DND-41 (cell line): ENCODE data around the gene HDAC11.
A peak's percentile ranks its signal among the peaks of the same experiment; 100 is the strongest.
"Not testable (repeated sequence)": the region's sequence is repeated elsewhere in the genome, so short reads cannot be mapped to it uniquely, and the experiment has no call there.

Experiments used
- ATAC-seq: fragments of 200-7000 bp; cut with Tn5 transposase; 3 replicates; pipeline ENCODE4 v1.9.1; 2021; ENCODE audit warnings: low read depth; ENCODE audit not compliant: insufficient read depth
- DNase-seq: peaks from one replicate; pipeline ENCODE4 v3.0.0-alpha.2; 2020
- H2AFZ ChIP-seq: 2 replicates; pipeline ENCODE4 v1.6.0; 2012; ENCODE audit warnings: low read depth, low read length
- H3K27ac ChIP-seq: 2 replicates; pipeline ENCODE4 v1.5.1; 2012; ENCODE audit warnings: low read length, inconsistent platforms
- H3K27me3 ChIP-seq: fragments of 200-600 bp; sonication (generic); 2 replicates; pipeline ENCODE4 v1.6.0; 2012; ENCODE audit warnings: low read length, mild to moderate bottlenecking, inconsistent platforms; ENCODE audit not compliant: insufficient read depth, poor library complexity
- H3K36me3 ChIP-seq: 2 replicates; pipeline ENCODE4 v1.5.1; 2012; ENCODE audit warnings: low read length, inconsistent platforms; ENCODE audit not compliant: insufficient read depth
- H3K4me1 ChIP-seq: 2 replicates; pipeline ENCODE4 v1.5.1; 2012; ENCODE audit warnings: mild to moderate bottlenecking, low read length; ENCODE audit not compliant: insufficient read depth
- H3K4me2 ChIP-seq: 2 replicates; pipeline ENCODE4 v1.6.0; 2012; ENCODE audit warnings: mild to moderate bottlenecking, moderate library complexity, low read length, inconsistent platforms; ENCODE audit not compliant: insufficient read depth
- H3K4me3 ChIP-seq, 2 experiments: fragments of 200-600 bp in 1 of 2; shearing (Covaris generic) in 1 of 2; 2 replicates each; pipeline ENCODE4 v1.5.1; 2012 to 2016; ENCODE audit warnings: inconsistent platforms in 2 of 2, low read length in 2 of 2, mild to moderate bottlenecking in 2 of 2, low read depth in 1 of 2, moderate library complexity in 1 of 2
- H3K79me2 ChIP-seq: 2 replicates; pipeline ENCODE4 v1.6.0; 2012; ENCODE audit warnings: low read length, inconsistent platforms; ENCODE audit not compliant: insufficient read depth
- H3K9ac ChIP-seq: 2 replicates; pipeline ENCODE4 v1.6.0; 2012; ENCODE audit warnings: low read depth, mild to moderate bottlenecking, inconsistent platforms, low read length, moderate library complexity
- H3K9me3 ChIP-seq: 2 replicates; pipeline ENCODE4 v1.5.1; 2012; ENCODE audit warnings: low read length, moderate library complexity, mild to moderate bottlenecking, inconsistent platforms; ENCODE audit not compliant: insufficient read depth, severe bottlenecking
- H4K20me1 ChIP-seq: 2 replicates; pipeline ENCODE4 v1.6.0; 2012; ENCODE audit warnings: low read length; ENCODE audit not compliant: insufficient read depth
- EZH2 ChIP-seq: IDR thresholded peaks from 3 replicates; pipeline ENCODE4 v1.6.1; 2012; ENCODE audit warnings: borderline replicate concordance, low read depth, mild to moderate bottlenecking, moderate library complexity, low read length, inconsistent platforms; ENCODE audit not compliant: severe bottlenecking
- TF ChIP-seq, protein P1 (sequence below): IDR thresholded peaks from 2 replicates; pipeline ENCODE4 v1.5.1; 2012; ENCODE audit warnings: borderline replicate concordance, low read length, moderate library complexity, mild to moderate bottlenecking; ENCODE audit not compliant: poor library complexity, severe bottlenecking; ENCODE audit errors: extremely low read depth

HDAC11 gene

DNA sequence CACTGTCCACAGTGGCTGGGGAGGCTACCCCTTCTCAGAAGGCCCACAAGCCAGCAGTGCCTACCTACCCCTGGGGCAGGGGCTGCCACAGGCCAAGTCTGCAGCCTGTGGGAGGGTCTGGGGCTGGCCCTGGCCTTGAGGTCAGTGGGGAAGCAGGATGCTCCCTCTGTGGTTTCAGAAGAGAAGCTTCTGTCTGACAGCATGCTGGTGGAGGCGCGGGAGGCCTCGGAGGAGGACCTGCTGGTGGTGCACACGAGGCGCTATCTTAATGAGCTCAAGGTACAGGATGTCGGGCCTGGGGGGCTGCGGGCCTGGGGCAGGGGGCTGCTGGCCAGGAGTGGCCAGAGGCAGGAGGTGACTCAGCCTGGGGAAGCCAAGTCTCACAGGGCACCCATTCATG is 3.2 kb downstream of the HDAC11 start:
- no peak for TF ChIP-seq EZH2
- TF ChIP-seq, protein P1, sequence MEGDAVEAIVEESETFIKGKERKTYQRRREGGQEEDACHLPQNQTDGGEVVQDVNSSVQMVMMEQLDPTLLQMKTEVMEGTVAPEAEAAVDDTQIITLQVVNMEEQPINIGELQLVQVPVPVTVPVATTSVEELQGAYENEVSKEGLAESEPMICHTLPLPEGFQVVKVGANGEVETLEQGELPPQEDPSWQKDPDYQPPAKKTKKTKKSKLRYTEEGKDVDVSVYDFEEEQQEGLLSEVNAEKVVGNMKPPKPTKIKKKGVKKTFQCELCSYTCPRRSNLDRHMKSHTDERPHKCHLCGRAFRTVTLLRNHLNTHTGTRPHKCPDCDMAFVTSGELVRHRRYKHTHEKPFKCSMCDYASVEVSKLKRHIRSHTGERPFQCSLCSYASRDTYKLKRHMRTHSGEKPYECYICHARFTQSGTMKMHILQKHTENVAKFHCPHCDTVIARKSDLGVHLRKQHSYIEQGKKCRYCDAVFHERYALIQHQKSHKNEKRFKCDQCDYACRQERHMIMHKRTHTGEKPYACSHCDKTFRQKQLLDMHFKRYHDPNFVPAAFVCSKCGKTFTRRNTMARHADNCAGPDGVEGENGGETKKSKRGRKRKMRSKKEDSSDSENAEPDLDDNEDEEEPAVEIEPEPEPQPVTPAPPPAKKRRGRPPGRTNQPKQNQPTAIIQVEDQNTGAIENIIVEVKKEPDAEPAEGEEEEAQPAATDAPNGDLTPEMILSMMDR: no peak
- H3K79me2 ChIP-seq: no peaks in the 10 kb centered on the region
- no peak for ATAC-seq

DNA sequence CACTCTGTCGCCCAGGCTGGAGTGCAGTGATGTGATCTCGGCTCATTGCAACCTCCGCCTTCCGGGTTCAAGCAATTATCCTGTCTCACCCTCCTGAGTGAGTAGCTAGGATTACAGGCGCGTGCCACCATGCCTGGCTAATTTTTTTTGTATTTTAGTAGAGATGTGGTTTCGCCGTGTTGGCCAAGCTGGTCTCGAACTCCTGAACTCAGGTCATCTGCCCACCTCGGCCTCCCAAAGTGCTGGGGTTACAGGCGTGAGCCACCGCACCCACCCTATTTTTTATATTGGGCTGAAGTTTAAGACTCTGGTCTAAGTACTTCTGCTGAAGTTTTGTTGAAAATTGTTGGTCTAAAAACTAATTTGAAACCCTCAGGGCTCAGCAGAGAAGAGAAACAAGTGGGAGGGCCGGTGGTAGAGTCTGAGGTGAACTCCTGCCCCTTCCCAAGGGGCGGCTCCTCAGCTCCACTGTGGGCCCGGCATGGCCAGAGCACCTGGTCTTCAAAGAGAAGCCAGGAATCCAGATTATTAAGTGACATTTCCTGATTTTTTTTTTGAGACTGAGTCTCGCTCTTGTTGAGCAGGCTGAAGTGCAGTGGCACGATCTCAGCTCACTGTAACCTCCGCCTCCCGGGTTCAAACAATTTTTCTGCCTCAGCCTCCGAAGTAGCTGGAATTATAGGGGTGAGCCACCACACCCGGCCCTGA is 4.0 kb downstream of the HDAC11 start:
- Histone ChIP-seq H3K4me3 (no peak overlapping the region), H3K79me2 (no peaks in the 10 kb centered on the region), H3K4me2 (no peak overlapping the region), H3K27ac (no peak overlapping the region), H3K36me3 (no peaks in the 10 kb centered on the region), H3K9me3 (no peaks in the 10 kb centered on the region), H3K9ac (no peak overlapping the region), H3K4me1 (peaks cover 28% of the 10 kb centered on the region), H2AFZ (no peak overlapping the region), H3K27me3 (no peaks in the 10 kb centered on the region), H4K20me1 (no peaks in the 10 kb centered on the region)
- ATAC-seq: no peak
- no peak for DNase-seq
- TF ChIP-seq, protein P1: no peak
- no peak for TF ChIP-seq EZH2

More for the DNA sequence above, 3.2 kb downstream of the HDAC11 start:
- Histone ChIP-seq H3K9ac (no peak overlapping the region), H4K20me1 (no peaks in the 10 kb centered on the region), H3K27ac (no peak overlapping the region), H3K27me3 (no peaks in the 10 kb centered on the region), H3K4me3 (no peak overlapping the region), H3K4me2 (no peak overlapping the region), H3K36me3 (no peaks in the 10 kb centered on the region), H2AFZ (no peak overlapping the region), H3K9me3 (no peaks in the 10 kb centered on the region), H3K4me1 (peaks cover 32% of the 10 kb centered on the region)
- DNase-seq: no peak

DNA sequence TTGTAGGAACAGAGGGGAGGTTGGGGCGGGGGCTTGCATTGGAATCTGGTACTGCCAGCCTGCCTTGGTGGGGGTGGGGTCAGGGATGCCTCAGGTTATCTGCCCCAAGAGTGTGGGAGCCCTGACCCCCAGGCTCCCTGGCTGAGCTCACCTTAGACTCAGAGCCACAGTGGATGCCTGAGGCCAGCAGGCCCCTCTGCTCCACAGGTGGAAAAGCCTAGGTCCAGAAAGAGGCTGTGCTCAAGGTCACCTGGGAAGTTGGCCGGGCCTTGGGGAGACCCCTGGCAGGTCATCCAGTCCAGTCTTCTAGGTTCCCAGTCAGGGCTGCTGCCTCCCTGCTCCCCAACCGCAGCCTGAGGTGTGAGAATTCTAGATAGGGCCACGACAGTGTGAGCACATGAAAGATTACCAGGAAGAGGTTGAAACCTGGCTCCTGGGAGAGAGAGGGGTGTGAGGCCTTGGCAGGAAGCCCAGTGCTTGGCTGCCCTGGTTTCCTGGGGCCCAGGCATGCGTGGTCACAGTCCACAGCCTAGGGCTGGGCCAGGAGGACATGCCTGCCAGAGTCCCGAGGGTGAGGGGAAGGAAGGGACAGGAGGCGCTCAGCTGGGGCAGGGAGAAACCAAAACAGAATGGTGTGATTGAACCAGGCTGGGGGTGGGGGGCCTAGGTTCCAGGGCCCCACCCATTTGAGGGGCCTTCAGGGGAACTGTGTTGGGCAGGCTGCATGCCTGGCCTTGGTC is 4.9 kb downstream of the HDAC11 start:
- Histone ChIP-seq H3K4me2 (no peak overlapping the region), H3K27me3 (no peaks in the 10 kb centered on the region), H3K9ac (no peak overlapping the region), H4K20me1 (no peaks in the 10 kb centered on the region), H3K9me3 (no peaks in the 10 kb centered on the region), H3K79me2 (no peaks in the 10 kb centered on the region), H2AFZ (no peak overlapping the region), H3K4me3 (no peak overlapping the region), H3K27ac (peak overlapping the region; percentile 48), H3K4me1 (peaks cover 21% of the 10 kb centered on the region), H3K36me3 (no peaks in the 10 kb centered on the region)
- peak; percentile 75 for DNase-seq
- ATAC-seq: peak; percentile 75
- no peak for TF ChIP-seq EZH2
- TF ChIP-seq, protein P1: no peak

DNA sequence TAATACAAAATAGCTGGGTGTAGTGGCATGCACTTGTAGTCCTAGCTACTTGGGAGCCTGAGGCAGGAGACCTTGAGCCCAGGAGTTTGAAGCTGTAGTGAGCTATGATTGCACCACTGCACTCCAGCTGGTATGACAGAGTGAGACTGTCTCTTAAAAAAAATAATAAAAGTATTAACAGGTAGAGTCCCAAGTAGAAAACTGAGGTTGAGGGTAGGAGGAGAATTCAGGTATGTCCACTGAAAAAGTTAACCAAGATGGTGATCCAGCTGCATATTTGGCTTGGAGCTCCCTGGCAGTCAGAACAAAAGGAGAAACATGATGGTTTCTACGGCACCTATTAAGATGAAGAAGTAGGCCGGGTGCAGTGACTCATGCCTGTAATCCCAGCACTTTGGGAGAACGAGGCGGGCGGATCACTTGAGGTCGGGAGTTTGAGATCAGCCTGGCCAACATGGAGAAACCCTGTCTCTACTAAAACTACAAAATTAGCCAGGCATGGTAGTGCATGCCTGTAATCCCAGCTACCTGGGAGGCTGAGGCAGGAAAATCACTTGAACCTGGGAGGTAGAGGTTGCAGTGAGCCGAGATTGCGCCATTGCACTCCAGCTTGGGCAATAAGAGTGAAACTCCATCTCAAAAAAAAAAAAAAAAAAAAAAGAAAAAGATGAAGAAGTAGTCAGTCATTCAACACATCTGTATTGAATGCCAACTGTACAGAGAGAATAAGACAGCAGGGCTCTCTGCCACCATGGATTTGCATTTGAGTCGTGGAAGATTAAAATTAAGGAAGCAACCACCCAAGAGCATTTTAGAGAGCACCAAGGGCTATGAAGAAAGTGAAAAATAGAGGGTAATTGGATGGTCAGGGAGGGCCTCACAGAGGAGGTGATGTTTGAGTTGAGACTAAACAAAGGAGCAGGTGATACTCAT is 5.8 kb downstream of the HDAC11 start:
- not testable (repeated sequence) for ATAC-seq, H3K79me2 ChIP-seq, H3K36me3 ChIP-seq, H3K27me3 ChIP-seq, H3K9me3 ChIP-seq, H4K20me1 ChIP-seq, H3K4me2 ChIP-seq, H3K4me3 ChIP-seq, H3K9ac ChIP-seq, H2AFZ ChIP-seq, DNase-seq, H3K27ac ChIP-seq
- peaks cover 15% of the 10 kb centered on the region for H3K4me1 ChIP-seq
